GM12891 (cell line): Measurements from ENCODE around the gene CHAD.

Experiments
- PAX5 ChIP-seq: IDR thresholded peaks from 2 replicates; pipeline ENCODE4 v1.6.1; 2011; ENCODE audit warnings: low read length, moderate library complexity, mild to moderate bottlenecking; ENCODE audit not compliant: insufficient read depth, severe bottlenecking
- POLR2A ChIP-seq: IDR thresholded peaks from 2 replicates; pipeline ENCODE4 v1.6.1; 2011; ENCODE audit warnings: low read depth, low read length, control low read depth
- POLR2AphosphoS5 ChIP-seq: IDR thresholded peaks from 2 replicates; pipeline ENCODE4 v1.6.1; 2011; ENCODE audit warnings: low read depth, low read length, control low read depth
- SPI1 ChIP-seq: IDR thresholded peaks from 2 replicates; pipeline ENCODE4 v1.6.1; 2011; ENCODE audit warnings: low read depth, low read length, control low read depth
- TAF1 ChIP-seq: IDR thresholded peaks from 2 replicates; pipeline ENCODE4 v1.6.1; 2011; ENCODE audit warnings: low read depth, low read length, control low read depth

DNA sequence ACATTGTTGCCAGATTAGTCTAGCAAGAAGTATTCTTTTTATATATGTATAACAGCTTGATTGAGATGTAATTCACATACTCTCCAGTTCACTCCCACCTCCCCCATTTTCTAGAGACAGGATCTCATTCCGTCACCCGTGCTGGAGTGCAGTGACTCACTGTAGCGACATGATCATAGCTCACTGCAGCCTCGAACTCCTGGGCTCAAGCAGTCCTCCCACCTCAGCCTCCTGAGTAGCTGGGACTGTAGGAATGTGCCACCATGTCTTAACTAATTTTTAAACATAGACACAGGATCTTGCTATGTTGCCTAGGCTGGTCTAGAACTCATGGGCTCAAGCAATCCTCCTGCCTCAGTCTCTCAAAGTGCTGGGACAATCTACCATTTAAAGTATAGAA lies 6.7 kb upstream of the CHAD start:
- no peak for TF ChIP-seq POLR2AphosphoS5
- TF ChIP-seq POLR2A = no peak
- TF ChIP-seq PAX5 = no peak
- no peak for TF ChIP-seq SPI1
- no peak for TF ChIP-seq TAF1
